ENCODE data around the gene C2CD2.
A peak's percentile ranks its signal among the peaks of the same experiment; 100 is the strongest.

The C2CD2 gene

DNA sequence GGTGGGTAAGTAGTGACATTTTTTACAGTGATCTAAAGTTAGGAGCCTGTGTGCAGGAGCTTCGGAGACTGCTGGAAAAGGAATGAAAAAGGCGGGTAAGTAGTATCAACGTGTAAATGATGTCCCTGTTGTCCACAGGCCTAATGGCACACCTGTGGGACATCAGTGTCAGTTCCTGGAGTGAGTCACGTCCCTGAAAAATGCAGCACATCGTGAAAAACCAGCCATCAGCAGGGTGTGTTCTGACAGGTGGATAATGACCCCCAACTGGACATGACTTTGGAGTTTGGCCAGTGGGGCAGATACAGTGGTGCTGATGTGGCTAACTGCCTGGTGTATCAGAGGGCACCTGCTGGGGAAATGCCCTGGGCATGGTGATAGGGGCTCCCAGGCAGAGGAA, 62.7 kb downstream of the C2CD2 start:
- TF ChIP-seq GATA2 (IDR thresholded peaks at IDR 0.05; ENCODE audit: low read depth, low read length) (no peak), GATA3 (IDR thresholded peaks at IDR 0.05; ENCODE audit: low read depth, low read length) (no peak)

DNA sequence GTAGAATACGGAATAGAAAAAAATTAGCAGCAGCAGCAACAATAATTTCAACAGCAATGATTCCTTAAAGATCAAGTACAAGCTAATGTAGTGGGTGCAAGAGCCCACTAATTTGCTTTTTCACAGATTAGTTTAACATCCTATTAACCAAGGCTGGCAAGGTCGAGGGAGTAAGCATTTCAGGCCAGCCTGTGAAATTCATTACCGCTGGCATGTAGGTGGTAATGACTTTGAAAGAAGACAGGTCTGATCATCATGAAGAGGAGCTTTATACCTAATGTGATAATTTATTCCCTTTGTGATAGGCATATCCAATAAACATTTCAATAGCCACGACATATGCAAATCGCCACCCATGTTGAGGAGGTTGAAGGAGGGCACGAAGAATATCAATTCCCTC, 63.5 kb downstream of the C2CD2 start:
- TF ChIP-seq GATA2 (IDR thresholded peaks at IDR 0.05; ENCODE audit: low read depth, low read length): no peak
- TF ChIP-seq GATA3 (IDR thresholded peaks at IDR 0.05; ENCODE audit: low read depth, low read length): no peak

DNA sequence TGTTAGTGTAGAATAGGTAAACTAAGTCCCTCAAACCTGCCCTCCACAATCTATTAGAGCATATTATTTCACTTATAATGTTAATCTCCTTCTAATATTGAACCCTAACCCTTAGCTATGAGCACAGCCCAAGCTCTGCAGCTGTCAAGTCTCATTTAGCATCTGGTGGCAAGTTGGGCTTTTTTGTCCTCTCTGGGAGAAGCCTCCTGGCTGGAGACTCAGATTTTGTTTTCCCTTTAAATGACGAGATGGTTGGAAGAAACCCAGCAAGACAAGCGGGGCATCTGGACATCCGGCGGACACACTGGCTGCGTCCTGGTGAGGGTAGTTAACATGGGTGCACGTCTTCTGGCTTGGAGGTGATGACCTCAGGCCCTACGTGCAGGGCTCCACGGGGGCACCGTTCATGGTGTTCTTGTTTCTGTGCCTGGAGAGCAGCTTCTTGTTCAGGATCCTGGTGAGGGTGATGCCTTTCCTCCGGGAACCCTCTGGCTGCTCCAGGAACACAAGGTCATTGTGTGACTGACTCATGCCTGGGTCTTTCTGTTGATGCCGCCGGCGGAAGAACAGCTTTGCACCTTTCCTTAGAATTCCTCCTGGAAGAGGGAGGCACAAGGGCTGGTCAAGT, 65.0 kb downstream of the C2CD2 start:
- TF ChIP-seq GATA3 (IDR thresholded peaks at IDR 0.05; ENCODE audit: low read depth, low read length) (no peak), GATA2 (IDR thresholded peaks at IDR 0.05; ENCODE audit: low read depth, low read length) (no peak)

DNA sequence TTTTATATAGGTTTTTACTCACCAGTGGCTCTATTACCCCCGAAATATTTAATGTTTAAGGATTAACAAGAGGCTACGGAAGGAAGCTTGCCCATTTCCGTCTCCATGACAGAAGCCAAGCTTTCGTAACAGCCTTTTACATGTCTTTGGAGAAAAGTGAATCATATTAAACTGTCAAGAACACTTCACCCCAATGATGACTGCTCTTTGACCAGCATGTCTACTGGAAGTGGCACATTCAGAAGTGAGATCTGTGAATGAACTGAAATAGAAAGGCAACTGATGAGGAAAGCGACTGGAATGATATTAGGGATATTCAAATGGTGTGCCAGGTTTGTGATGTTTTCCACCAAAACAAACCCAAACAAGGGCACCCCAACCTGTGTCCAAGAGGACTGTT, 66.2 kb downstream of the C2CD2 start:
- TF ChIP-seq GATA2 (IDR thresholded peaks at IDR 0.05; ENCODE audit: low read depth, low read length) (no peak), GATA3 (IDR thresholded peaks at IDR 0.05; ENCODE audit: low read depth, low read length) (no peak)

DNA sequence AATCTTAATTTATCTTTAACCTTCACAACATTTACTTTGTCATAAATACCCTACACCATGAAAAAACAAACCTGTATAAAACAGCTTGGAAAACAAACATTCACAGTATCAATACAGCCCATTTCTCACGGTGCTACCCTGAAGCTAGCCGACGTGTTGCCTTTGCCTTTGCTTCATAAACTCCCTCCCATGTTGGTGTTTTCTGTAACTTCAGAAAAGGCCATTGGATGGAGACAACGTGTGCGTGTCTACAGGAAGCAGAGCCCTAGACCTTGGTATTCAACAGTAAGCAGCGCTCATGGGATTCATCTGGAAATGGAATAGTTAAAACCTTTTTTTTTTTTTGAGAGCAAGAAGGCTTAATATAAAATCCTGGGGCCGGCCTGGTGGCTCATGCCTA, 67.5 kb downstream of the C2CD2 start:
- no peak for TF ChIP-seq GATA3 (IDR thresholded peaks at IDR 0.05; ENCODE audit: low read depth, low read length)

DNA sequence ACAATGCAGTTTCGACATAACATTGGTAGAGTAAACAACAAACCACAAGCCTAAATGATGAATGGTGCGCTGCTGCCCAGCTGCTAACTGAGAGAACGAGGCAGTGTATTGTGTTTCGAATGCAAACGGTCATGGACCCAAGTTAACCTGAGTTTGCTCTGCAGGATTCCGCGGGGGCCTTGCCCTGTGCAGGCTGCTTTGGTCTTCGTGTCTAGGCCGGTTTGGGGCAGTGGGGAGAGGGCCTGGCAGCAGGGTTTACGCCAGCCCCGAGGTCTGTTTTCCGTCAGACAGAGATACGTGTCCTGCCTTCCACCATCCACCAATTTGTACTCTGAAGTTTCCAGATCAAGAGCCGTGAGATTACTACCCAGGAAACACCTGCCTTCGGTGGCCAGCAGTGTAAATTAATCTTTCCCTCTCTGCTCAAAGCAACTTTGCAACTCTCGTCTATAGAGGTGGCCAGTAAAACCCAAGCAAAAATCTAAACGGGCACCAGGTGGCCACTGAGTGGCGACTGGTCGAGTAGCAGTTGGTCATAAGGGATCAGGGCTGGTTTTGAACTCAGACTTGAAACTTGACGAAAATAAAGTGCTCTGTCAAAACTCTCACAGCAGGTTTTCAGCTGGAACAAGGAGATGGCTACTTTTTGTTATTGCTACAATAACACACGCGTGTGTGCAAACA, 68.3 kb downstream of the C2CD2 start:
- TF ChIP-seq GATA2 (IDR thresholded peaks at IDR 0.05; ENCODE audit: low read depth, low read length) (no peak), GATA3 (IDR thresholded peaks at IDR 0.05; ENCODE audit: low read depth, low read length) (no peak)

DNA sequence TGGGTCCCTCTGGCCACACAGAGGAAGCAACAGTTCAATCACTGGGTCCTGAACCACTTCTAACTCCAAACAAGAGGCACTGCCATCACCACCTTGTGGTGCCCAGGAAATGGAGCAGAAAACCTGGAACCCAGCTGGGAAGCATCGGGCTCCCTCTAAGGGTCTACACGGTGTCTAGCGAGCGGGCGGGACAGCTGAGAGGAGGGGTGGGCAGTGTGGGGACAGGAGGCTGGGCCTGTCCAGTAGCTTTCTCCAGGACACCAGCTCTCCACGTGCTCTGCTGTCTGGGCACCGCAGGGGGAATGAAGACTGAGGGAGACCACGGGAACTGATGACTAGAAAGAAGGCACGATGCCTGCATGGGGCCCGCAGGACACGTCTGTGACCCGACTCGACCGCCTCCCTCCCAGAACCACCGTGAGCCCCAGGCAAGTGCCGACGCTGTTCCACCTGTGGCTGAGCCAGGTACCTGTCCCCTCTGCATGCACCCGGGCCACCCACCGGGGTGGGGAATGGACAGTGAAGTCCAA, 69.3 kb downstream of the C2CD2 start:
- TF ChIP-seq GATA3 (IDR thresholded peaks at IDR 0.05; ENCODE audit: low read depth, low read length): no peak
- TF ChIP-seq GATA2 (IDR thresholded peaks at IDR 0.05; ENCODE audit: low read depth, low read length): no peak

DNA sequence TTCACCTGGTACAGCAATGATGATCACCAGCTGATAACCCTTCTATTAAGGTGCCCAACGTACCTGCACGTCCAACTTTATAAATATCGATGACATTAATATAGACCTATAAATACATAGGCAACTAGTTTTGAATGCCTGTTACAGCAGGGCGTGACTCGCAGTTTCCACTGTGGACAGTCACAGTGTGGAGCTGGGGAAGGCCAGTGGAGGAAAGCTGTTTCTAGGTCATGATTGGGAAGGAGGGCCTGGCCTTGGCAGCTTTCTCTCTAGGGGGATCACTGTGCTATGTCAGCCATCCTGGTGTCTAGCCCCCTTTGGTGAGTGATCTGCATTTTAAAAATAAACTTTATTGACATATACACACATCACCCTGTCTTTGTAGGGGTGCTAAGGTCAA, 70.2 kb downstream of the C2CD2 start:
- TF ChIP-seq GATA3 (IDR thresholded peaks at IDR 0.05; ENCODE audit: low read depth, low read length): no peak
- TF ChIP-seq GATA2 (IDR thresholded peaks at IDR 0.05; ENCODE audit: low read depth, low read length): no peak

DNA sequence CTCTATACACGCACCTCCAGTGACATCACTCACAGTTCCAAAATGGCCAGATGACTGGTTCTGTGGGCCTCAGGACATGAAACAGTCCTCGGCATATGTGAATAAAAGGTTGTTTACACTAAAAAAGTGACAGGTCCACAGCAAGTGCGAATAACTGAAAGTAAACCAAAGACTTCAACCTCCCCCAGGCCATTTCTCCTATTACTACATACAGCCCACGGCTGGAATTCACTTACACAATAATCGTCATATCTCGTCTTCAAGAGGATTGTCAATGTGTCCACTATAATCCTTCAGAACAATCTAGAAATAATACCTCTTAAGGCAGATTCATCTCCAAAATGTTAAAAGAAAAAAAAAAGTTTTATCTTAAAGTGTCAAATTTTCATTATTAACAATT, 72.8 kb downstream of the C2CD2 start:
- no peak for TF ChIP-seq GATA3 (IDR thresholded peaks at IDR 0.05; ENCODE audit: low read depth, low read length)
- TF ChIP-seq GATA2 (IDR thresholded peaks at IDR 0.05; ENCODE audit: low read depth, low read length): no peak

DNA sequence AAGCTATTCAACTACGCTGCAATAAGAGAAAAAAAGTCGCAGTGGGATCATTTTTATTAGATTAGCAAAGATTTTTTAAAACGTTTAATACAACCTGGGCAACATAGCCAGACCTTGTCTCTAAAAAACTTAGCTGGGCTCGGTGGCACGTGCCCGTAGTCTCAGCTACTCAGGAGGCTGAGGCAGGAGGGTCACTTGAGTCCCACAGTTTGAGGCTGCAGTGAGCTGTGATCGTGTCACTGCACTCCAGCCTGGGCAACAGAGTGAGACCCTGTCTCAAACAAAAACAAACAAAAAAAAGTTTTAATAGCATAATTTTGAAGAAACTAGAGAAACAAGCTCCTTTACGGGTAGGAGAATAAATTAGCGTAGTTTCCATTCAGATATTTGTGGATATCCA, 73.7 kb downstream of the C2CD2 start:
- TF ChIP-seq GATA3 (IDR thresholded peaks at IDR 0.05; ENCODE audit: low read depth, low read length) (no peak), GATA2 (IDR thresholded peaks at IDR 0.05; ENCODE audit: low read depth, low read length) (no peak)

DNA sequence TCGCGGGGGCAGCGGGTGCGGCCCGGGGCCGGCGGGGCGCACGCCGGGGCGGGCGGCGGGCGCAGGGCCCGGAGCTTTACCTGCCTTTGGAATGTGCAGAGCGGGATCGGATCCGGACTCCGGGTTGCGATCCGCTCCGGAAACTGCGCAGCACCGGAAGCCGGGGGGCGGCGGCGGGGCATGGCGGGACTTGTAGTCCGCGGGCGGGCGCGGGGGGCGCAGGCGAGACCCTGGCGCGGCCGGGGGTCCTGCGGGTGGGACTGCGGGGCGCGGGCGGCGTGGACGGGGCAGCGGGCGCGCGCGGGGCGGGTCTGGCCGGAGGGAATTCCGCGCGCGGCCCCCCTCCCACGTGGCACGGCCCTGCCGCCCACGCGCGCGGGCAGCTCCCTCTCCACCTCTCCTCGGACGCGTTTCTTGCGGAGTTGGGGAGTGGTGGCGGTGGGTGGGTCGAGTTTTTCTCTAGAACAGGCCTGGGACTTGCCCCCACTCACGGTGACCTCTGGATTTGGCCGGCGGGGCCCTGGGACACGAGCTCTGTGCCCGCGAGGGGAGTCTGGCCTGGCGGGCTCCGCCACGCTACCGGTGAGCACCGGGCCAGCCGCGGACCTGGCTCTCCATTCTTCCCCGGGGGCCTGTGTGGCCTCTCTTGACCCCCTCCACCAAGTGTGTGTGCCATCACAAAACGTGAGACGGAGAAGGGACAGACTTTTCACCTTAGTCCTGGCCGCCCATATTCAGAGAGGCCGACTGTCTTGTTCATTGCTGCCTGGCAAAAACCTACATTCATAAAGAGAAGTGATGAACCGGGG, 74.4 kb downstream of the C2CD2 start, which contains the start of gene PRDM15:
Gene PRDM15, minus strand, starts transcription at position 155 of the 809 bp plus-strand sequence. CDS start 18,981 bp downstream, outside the sequence.
- TF ChIP-seq GATA2 (IDR thresholded peaks at IDR 0.05; ENCODE audit: low read depth, low read length): no peak
- no peak for TF ChIP-seq GATA3 (IDR thresholded peaks at IDR 0.05; ENCODE audit: low read depth, low read length)

DNA sequence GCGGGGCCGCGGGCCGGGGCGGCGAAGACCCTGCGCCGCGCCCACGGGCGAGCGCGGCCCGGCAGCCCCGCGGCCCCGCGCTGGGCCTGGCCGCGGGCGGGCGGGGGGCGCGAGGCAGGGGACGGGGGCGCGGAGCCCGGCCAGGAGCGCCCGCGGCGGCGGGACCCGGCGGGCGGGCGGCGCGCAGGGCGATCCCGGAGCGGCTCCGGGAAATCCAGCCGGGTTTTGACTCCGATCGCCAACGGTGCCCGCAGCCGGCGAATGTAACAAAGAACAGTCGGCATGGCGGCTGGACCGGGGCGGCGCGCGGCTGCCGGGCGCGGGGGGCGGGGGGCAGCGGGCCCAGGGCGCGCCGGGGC, 75.0 kb downstream of the C2CD2 start:
- TF ChIP-seq GATA2 (IDR thresholded peaks at IDR 0.05; ENCODE audit: low read depth, low read length) (no peak), GATA3 (IDR thresholded peaks at IDR 0.05; ENCODE audit: low read depth, low read length) (no peak)

DNA sequence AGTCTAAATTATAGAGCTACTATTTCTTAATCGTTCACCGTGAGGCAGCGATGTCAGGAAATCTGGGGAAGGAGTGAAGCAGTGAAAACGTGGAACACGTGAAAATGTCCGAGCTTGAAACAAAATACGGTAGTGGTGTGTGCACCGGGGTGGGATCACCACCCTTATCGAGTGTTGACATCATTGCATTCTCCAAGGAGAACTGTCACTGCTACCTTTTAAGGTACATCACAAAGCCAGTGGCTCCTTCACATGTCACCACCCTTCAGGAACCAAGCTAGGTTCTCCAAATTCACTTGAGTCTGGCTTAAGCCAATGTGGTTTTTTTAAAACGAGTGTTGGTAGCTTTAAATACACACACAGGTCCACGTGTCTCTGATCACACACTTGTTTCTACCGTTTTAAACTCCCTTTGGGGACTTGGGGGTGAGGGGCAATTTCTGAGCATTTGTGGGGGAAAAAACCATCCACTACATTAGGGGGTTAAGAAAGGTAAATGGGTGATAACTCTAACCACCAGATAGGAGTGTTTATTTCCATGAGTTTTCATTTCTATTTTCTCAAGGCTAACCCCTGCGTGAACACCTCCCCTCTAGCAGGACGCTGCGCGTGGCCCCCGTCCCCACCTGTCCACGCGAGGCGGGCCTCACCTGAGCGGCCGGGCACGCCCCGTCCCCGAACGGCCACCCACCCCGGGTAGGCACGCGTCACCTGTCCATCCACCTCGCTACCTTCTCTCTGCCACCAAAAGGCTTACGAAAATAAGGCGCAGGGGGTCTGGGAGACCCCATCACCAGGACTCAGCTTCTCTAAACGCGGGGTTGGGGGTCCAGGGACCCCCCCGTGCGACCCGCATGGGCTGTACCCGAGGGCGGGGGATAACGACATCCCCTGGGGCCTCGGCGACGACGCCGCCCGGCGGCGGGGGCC, 75.7 kb downstream of the C2CD2 start:
- peak; percentile 37; the same call in 1 of the 2 replicates for TF ChIP-seq GATA2 (IDR thresholded peaks at IDR 0.05; ENCODE audit: low read depth, low read length)
- no peak for TF ChIP-seq GATA3 (IDR thresholded peaks at IDR 0.05; ENCODE audit: low read depth, low read length)

Data from SH-SY5Y (cell line).